ENCODE data around the gene SLC8A2. TPM values are rescaled to one million over a fixed set of nuclear protein-coding genes. Genes with fewer than 3 reads are reported as not detected.
"Not testable (repeated sequence)": the region's sequence is repeated elsewhere in the genome, so short reads cannot be mapped to it uniquely, and the experiment has no call there.

The SLC8A2 gene
- total RNA-seq, 2 donors from 2014 or later = 0.74 to 2.3 TPM

DNA sequence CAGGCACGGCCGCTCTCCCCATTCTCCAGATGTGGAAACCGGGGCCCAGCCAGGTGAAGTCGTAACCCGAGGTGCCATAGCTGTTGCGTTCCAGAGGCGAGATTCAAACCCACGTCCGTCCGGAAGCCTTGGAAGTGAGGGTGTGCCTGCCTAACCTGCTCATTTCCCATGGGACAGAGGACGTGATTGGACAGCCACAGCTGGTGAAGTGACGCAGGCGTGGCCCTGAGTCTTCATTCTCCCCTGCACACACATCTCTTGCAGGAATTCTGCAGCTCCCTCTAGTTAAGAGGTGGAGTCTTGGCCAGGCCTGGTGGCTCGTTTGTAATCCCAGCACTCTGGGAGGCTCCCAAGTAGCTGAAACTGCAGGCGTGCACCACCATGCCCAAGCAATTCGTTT, 69.2 kb downstream of the SLC8A2 start:
- Histone ChIP-seq H3K27me3 (no peaks in the 10 kb centered on the region), H3K27ac (no peak overlapping the region), H3K4me1 (no peaks in the 10 kb centered on the region), H3K36me3 (no peaks in the 10 kb centered on the region), H3K4me3 (no peak overlapping the region), H3K9ac (ENCODE audit: low read depth in 2 of 2, low read length in 2 of 2) (no peak overlapping the region), H3K9me3 (no peaks in the 10 kb centered on the region)
- intact Hi-C loops (cut with DNase I) = no loop called here
- no peak for DNase-seq
- TF ChIP-seq, protein P1, sequence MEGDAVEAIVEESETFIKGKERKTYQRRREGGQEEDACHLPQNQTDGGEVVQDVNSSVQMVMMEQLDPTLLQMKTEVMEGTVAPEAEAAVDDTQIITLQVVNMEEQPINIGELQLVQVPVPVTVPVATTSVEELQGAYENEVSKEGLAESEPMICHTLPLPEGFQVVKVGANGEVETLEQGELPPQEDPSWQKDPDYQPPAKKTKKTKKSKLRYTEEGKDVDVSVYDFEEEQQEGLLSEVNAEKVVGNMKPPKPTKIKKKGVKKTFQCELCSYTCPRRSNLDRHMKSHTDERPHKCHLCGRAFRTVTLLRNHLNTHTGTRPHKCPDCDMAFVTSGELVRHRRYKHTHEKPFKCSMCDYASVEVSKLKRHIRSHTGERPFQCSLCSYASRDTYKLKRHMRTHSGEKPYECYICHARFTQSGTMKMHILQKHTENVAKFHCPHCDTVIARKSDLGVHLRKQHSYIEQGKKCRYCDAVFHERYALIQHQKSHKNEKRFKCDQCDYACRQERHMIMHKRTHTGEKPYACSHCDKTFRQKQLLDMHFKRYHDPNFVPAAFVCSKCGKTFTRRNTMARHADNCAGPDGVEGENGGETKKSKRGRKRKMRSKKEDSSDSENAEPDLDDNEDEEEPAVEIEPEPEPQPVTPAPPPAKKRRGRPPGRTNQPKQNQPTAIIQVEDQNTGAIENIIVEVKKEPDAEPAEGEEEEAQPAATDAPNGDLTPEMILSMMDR (IDR thresholded peaks at IDR 0.05) = no peak

- Histone ChIP-seq H3K27ac (no peak overlapping the region), H3K9ac (ENCODE audit: low read depth in 2 of 2, low read length in 2 of 2) (no peak overlapping the region), H3K4me3 (no peak overlapping the region), H3K27me3 (no peaks in the 10 kb centered on the region), H3K36me3 (no peaks in the 10 kb centered on the region), H3K9me3 (no peaks in the 10 kb centered on the region), H3K4me1 (no peaks in the 10 kb centered on the region)
- intact Hi-C loops (cut with DNase I) = no loop called here
- TF ChIP-seq, protein P1 (IDR thresholded peaks at IDR 0.05) = no peak
- no peak for DNase-seq
Observed at GRCh38 chr19:47398707-47399597, 72.7 kb downstream of the SLC8A2 start.

GRCh38 chr19:47391510-47392223, 80.0 kb downstream of the SLC8A2 start:
- DNase-seq = peak; percentile 76
- H3K36me3 ChIP-seq = no peaks in the 10 kb centered on the region
- TF ChIP-seq, protein P1 (IDR thresholded peaks at IDR 0.05) = peak; percentile 90
- H3K9me3 ChIP-seq = no peaks in the 10 kb centered on the region
- H3K9ac ChIP-seq (ENCODE audit: low read depth in 2 of 2, low read length in 2 of 2) = no peak overlapping the region
- no peak overlapping the region for H3K27ac ChIP-seq
- intact Hi-C loops (cut with DNase I) = no loop called here
- H3K4me3 ChIP-seq = no peak overlapping the region
- no peaks in the 10 kb centered on the region for H3K4me1 ChIP-seq
- no peaks in the 10 kb centered on the region for H3K27me3 ChIP-seq

- Histone ChIP-seq H3K27ac (no peak overlapping the region), H3K9me3 (no peaks in the 10 kb centered on the region), H3K4me1 (no peaks in the 10 kb centered on the region), H3K9ac (ENCODE audit: low read depth in 2 of 2, low read length in 2 of 2) (no peak overlapping the region), H3K27me3 (no peaks in the 10 kb centered on the region), H3K4me3 (no peak overlapping the region), H3K36me3 (no peaks in the 10 kb centered on the region)
- intact Hi-C loops (cut with DNase I) = no loop called here
- TF ChIP-seq, protein P1 (IDR thresholded peaks at IDR 0.05) = no peak
- no peak for DNase-seq
Observed at GRCh38 chr19:47390533-47391488, 80.9 kb downstream of the SLC8A2 start.

- TF ChIP-seq, protein P1 (IDR thresholded peaks at IDR 0.05) = no peak
- H3K9me3 ChIP-seq = no peaks in the 10 kb centered on the region
- intact Hi-C loops (cut with DNase I) = loop anchor here (10.0 kb wide), 1 partner anchor 94 kb away; no protein-coding TSS in a partner anchor
- no peak overlapping the region for H3K4me3 ChIP-seq
- no peaks in the 10 kb centered on the region for H3K27me3 ChIP-seq
- no peak overlapping the region for H3K27ac ChIP-seq
- H3K4me1 ChIP-seq = no peaks in the 10 kb centered on the region
- no peaks in the 10 kb centered on the region for H3K36me3 ChIP-seq
- no peak for DNase-seq
- no peak overlapping the region for H3K9ac ChIP-seq (ENCODE audit: low read depth in 2 of 2, low read length in 2 of 2)
Observed at GRCh38 chr19:47389150-47389556, 82.5 kb downstream of the SLC8A2 start.

DNA sequence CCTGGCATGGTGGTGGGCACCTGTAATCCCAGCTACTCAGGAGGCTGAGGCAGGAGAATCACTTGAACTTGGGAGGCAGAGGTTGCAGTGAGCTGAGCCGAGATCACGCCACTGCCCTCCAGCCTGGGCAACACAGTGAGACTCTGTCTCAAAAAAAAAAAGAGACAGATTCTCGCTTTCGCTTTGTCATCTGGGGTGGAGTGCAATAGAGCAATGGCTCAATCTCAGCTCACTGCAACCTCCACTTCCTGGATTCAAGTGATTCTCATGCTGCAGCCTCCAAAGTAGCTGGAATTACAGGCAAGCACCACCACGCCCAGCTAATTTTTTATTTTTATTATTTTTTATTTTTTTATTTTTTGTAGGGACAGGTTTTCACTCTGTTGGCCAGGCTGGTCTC, 83.0 kb downstream of the SLC8A2 start:
- H3K4me1 ChIP-seq; H3K27ac ChIP-seq; H3K36me3 ChIP-seq; DNase-seq; H3K27me3 ChIP-seq; H3K9ac ChIP-seq (ENCODE audit: low read depth in 2 of 2, low read length in 2 of 2); H3K4me3 ChIP-seq; H3K9me3 ChIP-seq: not testable (repeated sequence)
- intact Hi-C loops (cut with DNase I) = loop anchor here (10.0 kb wide), 1 partner anchor 94 kb away; no protein-coding TSS in a partner anchor

DNA sequence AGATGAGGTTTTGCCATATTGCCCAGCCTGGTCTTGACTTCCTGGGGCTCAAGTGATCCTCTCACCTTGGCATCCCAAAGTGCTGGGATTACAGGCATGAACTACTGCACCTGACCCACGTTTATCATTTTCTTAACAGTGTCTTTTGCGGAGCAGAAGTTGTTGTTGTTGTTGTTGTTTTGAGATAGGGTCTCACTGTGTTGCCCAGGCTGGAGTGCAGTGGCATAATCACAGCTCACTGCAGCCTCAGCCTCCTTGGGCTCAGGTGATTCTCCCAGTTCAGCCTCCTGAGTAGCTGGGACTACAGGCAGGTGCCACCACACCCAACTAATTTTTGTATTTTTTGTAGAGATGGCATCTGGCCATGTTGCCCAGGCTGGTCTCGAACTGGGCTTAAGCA, 84.1 kb downstream of the SLC8A2 start:
- H3K9ac ChIP-seq (ENCODE audit: low read depth in 2 of 2, low read length in 2 of 2); H3K27ac ChIP-seq; H3K27me3 ChIP-seq; H3K4me3 ChIP-seq; H3K4me1 ChIP-seq; DNase-seq; H3K36me3 ChIP-seq; H3K9me3 ChIP-seq: not testable (repeated sequence)
- intact Hi-C loops (cut with DNase I) = loop anchor here (10.0 kb wide), 1 partner anchor 93 kb away; no protein-coding TSS in a partner anchor
